A673 (cell line): ENCODE measurements around the gene EXOC4.

ENCODE experiments used
- EZH2 ChIP-seq: fragments of 200-600 bp; sonication (generic); IDR thresholded peaks from 2 replicates; pipeline ENCODE4 v1.6.1; 2017; ENCODE audit warnings: borderline replicate concordance, low read depth, mild to moderate bottlenecking, mixed read lengths, antibody characterized with exemption, low read length; ENCODE audit not compliant: poor library complexity, severe bottlenecking
- TF ChIP-seq, protein P1 (sequence below): fragments of 300-800, 200-600 bp; sonication (generic); conservative IDR thresholded peaks from 2 replicates; pipeline ENCODE4 v1.5.1; 2017; ENCODE audit warnings: low read depth, mild to moderate bottlenecking, antibody characterized with exemption, low read length, moderate library complexity, mixed read lengths

- TF ChIP-seq, protein P1, sequence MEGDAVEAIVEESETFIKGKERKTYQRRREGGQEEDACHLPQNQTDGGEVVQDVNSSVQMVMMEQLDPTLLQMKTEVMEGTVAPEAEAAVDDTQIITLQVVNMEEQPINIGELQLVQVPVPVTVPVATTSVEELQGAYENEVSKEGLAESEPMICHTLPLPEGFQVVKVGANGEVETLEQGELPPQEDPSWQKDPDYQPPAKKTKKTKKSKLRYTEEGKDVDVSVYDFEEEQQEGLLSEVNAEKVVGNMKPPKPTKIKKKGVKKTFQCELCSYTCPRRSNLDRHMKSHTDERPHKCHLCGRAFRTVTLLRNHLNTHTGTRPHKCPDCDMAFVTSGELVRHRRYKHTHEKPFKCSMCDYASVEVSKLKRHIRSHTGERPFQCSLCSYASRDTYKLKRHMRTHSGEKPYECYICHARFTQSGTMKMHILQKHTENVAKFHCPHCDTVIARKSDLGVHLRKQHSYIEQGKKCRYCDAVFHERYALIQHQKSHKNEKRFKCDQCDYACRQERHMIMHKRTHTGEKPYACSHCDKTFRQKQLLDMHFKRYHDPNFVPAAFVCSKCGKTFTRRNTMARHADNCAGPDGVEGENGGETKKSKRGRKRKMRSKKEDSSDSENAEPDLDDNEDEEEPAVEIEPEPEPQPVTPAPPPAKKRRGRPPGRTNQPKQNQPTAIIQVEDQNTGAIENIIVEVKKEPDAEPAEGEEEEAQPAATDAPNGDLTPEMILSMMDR, result no peak
- TF ChIP-seq EZH2, result no peak
Measured at GRCh38 chr7:133452577-133452976, 199.7 kb downstream of the EXOC4 start.
